ENCODE measurements around the gene GINS3. TPM values are rescaled to one million over a fixed set of nuclear protein-coding genes. Genes with fewer than 3 reads are reported as not detected.

The GINS3 gene
- total RNA-seq, 1 experiment from 2014 or later: 16.4 TPM

- no peak overlapping the region for H3K9ac ChIP-seq (ENCODE audit: extremely low read depth, insufficient read length, low read length)
- DNase-seq: no peak
- H3K23ac ChIP-seq (ENCODE audit: insufficient read length, low read depth, low read length): no peak overlapping the region
- no peak overlapping the region for H3K18ac ChIP-seq (ENCODE audit: insufficient read length, low read depth, low read length)
- H2AFZ ChIP-seq (ENCODE audit: low read length): no peak overlapping the region
- H3K9me3 ChIP-seq (ENCODE audit: control insufficient read depth, low read depth, low read length): no peaks in the 10 kb centered on the region
- H2BK120ac ChIP-seq (ENCODE audit: low read depth, low read length, poor library complexity, severe bottlenecking): no peak overlapping the region
- Mint-ChIP-seq H3K4me1 (peaks cover 4% of the 10 kb centered on the region in 2 experiments; a peak in 3 of 4 replicates), H3K27me3 (ENCODE audit: low read depth) (peaks cover 49% of the 10 kb centered on the region), H3K36me3 (ENCODE audit: insufficient read depth in 1 of 3, low read depth in 3 of 3) (peaks cover 7 to 10% (median 9%) of the 10 kb centered on the region in 3 experiments), H3K4me3 (no peak overlapping the region), H3K27ac (no peak overlapping the region), H3K9me3 (peaks cover 0 to 3% of the 10 kb centered on the region in 2 experiments; a peak in 2 of 5 replicates)
- H2BK5ac ChIP-seq (ENCODE audit: insufficient read length, low read length): no peak overlapping the region
- no peak overlapping the region for H3K4me2 ChIP-seq (ENCODE audit: insufficient read depth, insufficient read length, low read length)
- H3K27me3 ChIP-seq (ENCODE audit: insufficient read depth, low read length): peaks cover 2% of the 10 kb centered on the region; the same call in 1 of the 2 replicates
- no peak overlapping the region for H3T11ph ChIP-seq (ENCODE audit: low read length)
- no peak overlapping the region for H2BK15ac ChIP-seq (ENCODE audit: low read depth, low read length)
- no peaks in the 10 kb centered on the region for H3K4me1 ChIP-seq (ENCODE audit: insufficient read depth, low read length)
- no peak overlapping the region for H3K56ac ChIP-seq (ENCODE audit: insufficient read length, low read depth, low read length)
- H2BK20ac ChIP-seq (ENCODE audit: low read depth, low read length, poor library complexity, severe bottlenecking): no peak overlapping the region
- H3K27ac ChIP-seq (ENCODE audit: insufficient read length, low read depth, low read length): no peak overlapping the region
- H3K4ac ChIP-seq (ENCODE audit: low read depth, low read length): no peak overlapping the region
- no peak overlapping the region for H2BK12ac ChIP-seq (ENCODE audit: insufficient read length, low read depth, low read length)
- TF ChIP-seq CTCF (conservative IDR thresholded peaks at IDR 0.05): no peak
- no peak overlapping the region for H4K8ac ChIP-seq (replicated peaks; ENCODE audit: insufficient read length, low read depth, low read length)
- H3K14ac ChIP-seq (ENCODE audit: insufficient read depth, low read length): no peak overlapping the region
- no peaks in the 10 kb centered on the region for H3K79me1 ChIP-seq (ENCODE audit: insufficient read depth, low read depth, low read length, poor library complexity, severe bottlenecking)
- H3K23me2 ChIP-seq (ENCODE audit: insufficient read length, low read depth, low read length, poor library complexity, severe bottlenecking): no peaks in the 10 kb centered on the region
- H3K79me2 ChIP-seq (ENCODE audit: insufficient read depth, low read length): no peaks in the 10 kb centered on the region
- H4K91ac ChIP-seq (ENCODE audit: insufficient read length, low read depth, low read length): no peak overlapping the region
- no peak overlapping the region for H2AK5ac ChIP-seq (ENCODE audit: insufficient read length, low read length)
- H4K20me1 ChIP-seq (ENCODE audit: control insufficient read depth, insufficient read depth, insufficient read length): no peaks in the 10 kb centered on the region
- no peak overlapping the region for H4K5ac ChIP-seq (ENCODE audit: insufficient read length, low read depth, low read length)
These were observed 2.5 kb upstream of the GINS3 start for GRCh38 chr16:58389724-58390123.
